Endothelial cell of umbilical vein (primary cell): ENCODE measurements around the gene TREX2. TPM values are rescaled to one million over a fixed set of nuclear protein-coding genes. Genes with fewer than 3 reads are reported as not detected.
"Not testable (repeated sequence)": the region's sequence is repeated elsewhere in the genome, so short reads cannot be mapped to it uniquely, and the experiment has no call there.

Source experiments
- BruUV-seq: library from RNA; stranded (reverse); fragments of 400-500 nt; replicated peaks from 2 replicates; lab custom pipeline; 2021; lab: Mats Ljungman, UMichigan
- CTCF ChIA-PET: fragments of 300-600, 350-600 bp; sonication (Branson Sonifier 250); formaldehyde crosslinking; loops from one replicate; lab custom pipeline; 2021; ENCODE audit warnings: antibody characterized with exemption, inconsistent platforms; lab: Charles Lee
- POLR2A ChIA-PET: fragments of 300-600, 350-600 bp; sonication (Branson Sonifier 250); formaldehyde crosslinking; loops from one replicate; lab custom pipeline; 2021; ENCODE audit warnings: antibody characterized with exemption, inconsistent platforms; lab: Charles Lee
- DNase-seq: peaks from one replicate; pipeline ENCODE4 v3.0.0-alpha.2; 2011; ENCODE audit warnings: low read depth, low spot score
- FAIRE-seq: peaks from 2 replicates; lab custom pipeline; 2011; peaks lifted over from hg19 to GRCh38; lab: Jason Lieb, UNC
- H2AFZ ChIP-seq: 2 replicates; pipeline ENCODE4 v1.6.0; 2012; ENCODE audit warnings: low read depth, low read length, control low read depth, inconsistent platforms
- H3K27ac ChIP-seq: 2 replicates; pipeline ENCODE4 v1.5.1; 2011; ENCODE audit warnings: low read depth, mild to moderate bottlenecking, control low read depth, low read length, moderate library complexity; ENCODE audit not compliant: insufficient read depth
- H3K27me3 ChIP-seq, 2 experiments: 2 replicates each; pipeline versions ENCODE4 v1.6.0 to v1.6.1; 2011; ENCODE audit warnings: low read length in 2 of 2, mixed read lengths in 1 of 2; ENCODE audit not compliant: control insufficient read depth in 2 of 2, insufficient read depth in 2 of 2
- H3K36me3 ChIP-seq, 2 experiments: 2 replicates in 1 of 2; 3 replicates in 1 of 2; pipeline ENCODE4 v1.5.1; 2011; ENCODE audit warnings: low read length in 2 of 2, mild to moderate bottlenecking in 1 of 2, moderate library complexity in 1 of 2; ENCODE audit not compliant: control insufficient read depth in 2 of 2, insufficient read depth in 2 of 2; ENCODE audit errors: extremely low read depth in 1 of 2
- H3K4me1 ChIP-seq: 3 replicates; pipeline ENCODE4 v1.5.1; 2011; ENCODE audit warnings: mild to moderate bottlenecking, low read length; ENCODE audit not compliant: control insufficient read depth, insufficient read depth; ENCODE audit errors: extremely low read depth
- H3K4me2 ChIP-seq: 2 replicates; pipeline ENCODE4 v1.6.1; 2011; ENCODE audit warnings: low read length, control low read depth, mixed read lengths; ENCODE audit not compliant: insufficient read depth
- H3K4me3 ChIP-seq, 3 experiments: fragments of 200-600 bp in 1 of 3; sonication (generic), shearing (Covaris generic) in 1 of 3; replicated peaks in 1 of 3; 2 replicates each; pipeline ENCODE4 v1.5.1; 2011 to 2016; ENCODE audit warnings: control low read depth in 3 of 3, low read length in 3 of 3, mild to moderate bottlenecking in 2 of 3, inconsistent platforms in 1 of 3, low read depth in 1 of 3, moderate library complexity in 1 of 3; ENCODE audit not compliant: insufficient read depth in 1 of 3
- H3K79me2 ChIP-seq: 2 replicates; pipeline ENCODE4 v1.6.0; 2012; ENCODE audit warnings: low read length, inconsistent platforms; ENCODE audit not compliant: control insufficient read depth, insufficient read depth
- H3K9ac ChIP-seq: replicated peaks from 2 replicates; pipeline ENCODE3; 2011; ENCODE audit warnings: low read length, control low read depth; ENCODE audit not compliant: insufficient read depth; ENCODE audit errors: extremely low read depth
- H3K9me1 ChIP-seq: replicated peaks from 3 replicates; pipeline ENCODE4 v1.6.0; 2011; ENCODE audit warnings: mild to moderate bottlenecking, low read length; ENCODE audit not compliant: control insufficient read depth, insufficient read depth; ENCODE audit errors: extremely low read depth
- H3K9me3 ChIP-seq: replicated peaks from 2 replicates; pipeline ENCODE4 v1.5.1; 2012; ENCODE audit warnings: low read length, inconsistent platforms; ENCODE audit not compliant: control insufficient read depth, insufficient read depth
- H4K20me1 ChIP-seq: replicated peaks from 2 replicates; pipeline ENCODE3; 2011; ENCODE audit warnings: mild to moderate bottlenecking, low read length; ENCODE audit not compliant: control insufficient read depth, insufficient read depth; ENCODE audit errors: extremely low read depth
- CTCF ChIP-seq, 2 donors: IDR thresholded peaks; 1 replicate in 1 of 2; 2 replicates in 1 of 2; pipeline ENCODE4 v1.5.1; 2011; ENCODE audit warnings: low read length in 2 of 2, mild to moderate bottlenecking in 2 of 2, moderate library complexity in 2 of 2, control low read depth in 1 of 2, inconsistent platforms in 1 of 2, low read depth in 1 of 2; ENCODE audit not compliant: insufficient read depth in 1 of 2; ENCODE audit errors: extremely low read depth in 1 of 2
- EZH2 ChIP-seq: IDR thresholded peaks from 2 replicates; pipeline ENCODE4 v1.6.1; 2012; ENCODE audit warnings: borderline replicate concordance, low read depth, mild to moderate bottlenecking, moderate library complexity, low read length, inconsistent platforms; ENCODE audit not compliant: severe bottlenecking
- FOS ChIP-seq: IDR thresholded peaks from 2 replicates; pipeline ENCODE4 v1.6.1; 2011; ENCODE audit warnings: mild to moderate bottlenecking, low read length, moderate library complexity, borderline replicate concordance; ENCODE audit not compliant: insufficient read depth
- GATA2 ChIP-seq: IDR thresholded peaks from 2 replicates; pipeline ENCODE4 v1.7.0; 2011; ENCODE audit warnings: low read depth, mild to moderate bottlenecking, moderate library complexity, mixed read lengths, low read length; ENCODE audit not compliant: insufficient read length, insufficient read depth
- JUN ChIP-seq: IDR thresholded peaks from 2 replicates; pipeline ENCODE4 v1.6.1; 2011; ENCODE audit warnings: borderline replicate concordance, low read depth; ENCODE audit not compliant: insufficient read length, insufficient read depth
- MAX ChIP-seq: IDR thresholded peaks from 2 replicates; pipeline ENCODE4 v1.6.1; 2011; ENCODE audit not compliant: insufficient read depth, insufficient read length
- MYC ChIP-seq: IDR thresholded peaks from one replicate; pipeline ENCODE4 v1.6.1; 2011; ENCODE audit warnings: mild to moderate bottlenecking, low read depth, low read length
- POLR2A ChIP-seq: IDR thresholded peaks from 2 replicates; pipeline ENCODE4 v1.6.1; 2012; ENCODE audit warnings: low read depth, mild to moderate bottlenecking, control low read depth, low read length
- POLR2AphosphoS5 ChIP-seq: IDR thresholded peaks from 2 replicates; pipeline ENCODE4 v1.6.1; 2012; ENCODE audit warnings: low read depth, mild to moderate bottlenecking, control low read depth, low read length, moderate library complexity; ENCODE audit not compliant: insufficient read depth
- dilution Hi-C: fragments of 300-500 bp; cut with MboI; formaldehyde crosslinking; loops from one replicate; pipeline ENCODE4 v1.15.0; 2019; ENCODE audit warnings: low sequenced_read_pairs; ENCODE audit not compliant: extremely low pct_ligation_motif_present
- intact Hi-C: fragments of 100-400 bp; cut with micrococcal nuclease; formaldehyde crosslinking; loops from one replicate; pipeline ENCODE4 v1.10.0; 2022
- polyA plus RNA-seq, 4 experiments: library from polyadenylated mRNA; depleted of rRNA in 3 of 4; stranded (reverse) in 3 of 4; unstranded in 1 of 4; fragments of >200 nt; gene quantifications; 2 replicates each; pipeline versions ENCODE4 v1.2.1 to v1.2.3, GENCODE V29; 2011 to 2012; ENCODE audit warnings: missing spikeins in 1 of 4
- total RNA-seq: library from RNA; stranded (reverse); gene quantifications from 2 replicates; pipeline ENCODE4 v1.2.3, GENCODE V29; 2021

The TREX2 gene
- total and polyA plus RNA-seq, 2 donors (not counting 3 experiments of a cell fraction or from before 2014, with no cell fraction given) = 0.82 to 0.99 TPM

- DNase-seq = no peak
- no peaks in the 10 kb centered on the region for H4K20me1 ChIP-seq
- H3K4me1 ChIP-seq = no peaks in the 10 kb centered on the region
- H2AFZ ChIP-seq = no peak overlapping the region
- dilution Hi-C loops (no loop called here), intact Hi-C loops (no loop called here)
- CTCF ChIA-PET = interaction anchor here (1.1 kb wide), 1 partner anchor 464 kb away, joined by 4 read pairs; no protein-coding TSS in a partner anchor
- no TSS peak for BruUV-seq
- H3K79me2 ChIP-seq = no peaks in the 10 kb centered on the region
- H3K9me3 ChIP-seq = no peaks in the 10 kb centered on the region
- no peak overlapping the region for H3K9ac ChIP-seq
- no peak for FAIRE-seq
- POLR2A ChIA-PET = no interaction called here
- H3K4me3 ChIP-seq = no peak overlapping the region
- no peaks in the 10 kb centered on the region for H3K27me3 ChIP-seq
- H3K36me3 ChIP-seq = no peaks in the 10 kb centered on the region
- H3K4me2 ChIP-seq = no peak overlapping the region
- H3K27ac ChIP-seq = no peak overlapping the region
- H3K9me1 ChIP-seq = no peaks in the 10 kb centered on the region
- TF ChIP-seq GATA2 = no peak
- TF ChIP-seq POLR2A = no peak
- TF ChIP-seq JUN = no peak
- no peak for TF ChIP-seq POLR2AphosphoS5
- no peak for TF ChIP-seq FOS
- no peak for TF ChIP-seq CTCF (IDR thresholded peaks at IDR 0.05; ENCODE audit: extremely low read depth in 1 of 2, insufficient read depth in 1 of 2, low read depth in 1 of 2, low read length in 2 of 2)
- no peak for TF ChIP-seq MYC
- TF ChIP-seq MAX = no peak
- no peak for TF ChIP-seq EZH2
Measured at GRCh38 chrX:153405426-153405825, 40.4 kb downstream of the TREX2 start.

GRCh38 chrX:153404333-153404732 is 41.5 kb downstream of the TREX2 start:
- FAIRE-seq, H3K79me2 ChIP-seq, H3K4me2 ChIP-seq, H3K4me3 ChIP-seq, H3K36me3 ChIP-seq, H3K4me1 ChIP-seq, POLR2A ChIA-PET, H3K9ac ChIP-seq, H3K27me3 ChIP-seq, H3K27ac ChIP-seq, dilution Hi-C loops, H3K9me1 ChIP-seq, intact Hi-C loops, H2AFZ ChIP-seq, H3K9me3 ChIP-seq, BruUV-seq, DNase-seq, CTCF ChIA-PET, H4K20me1 ChIP-seq: not testable (repeated sequence)
